BE2C (cell line): ENCODE measurements around the gene KRTAP4-3.
"Not testable (repeated sequence)": the region's sequence is repeated elsewhere in the genome, so short reads cannot be mapped to it uniquely, and the experiment has no call there.

Experiments
- DNase-seq: peaks from one replicate; pipeline ENCODE4 v3.0.0-alpha.2; 2020
- H3K27me3 ChIP-seq: fragments of 250-450 bp; sonication (Bioruptor Pico); 2 replicates; pipeline ENCODE4 v1.5.1; 2020; ENCODE audit warnings: mild to moderate bottlenecking
- H3K36me3 ChIP-seq: fragments of 250-450 bp; sonication (Bioruptor Pico); 2 replicates; pipeline ENCODE4 v1.5.1; 2020; ENCODE audit warnings: mild to moderate bottlenecking
- H3K4me1 ChIP-seq: fragments of 250-450 bp; sonication (Bioruptor Pico); 2 replicates; pipeline ENCODE4 v1.5.1; 2020
- H3K4me3 ChIP-seq: 2 replicates; pipeline ENCODE4 v1.5.1; 2011; ENCODE audit warnings: low read depth, low read length
- H3K9me3 ChIP-seq: fragments of 250-450 bp; sonication (Bioruptor Pico); 2 replicates; pipeline ENCODE4 v1.5.1; 2020
- TF ChIP-seq, protein P1 (sequence below): IDR thresholded peaks from 2 replicates; pipeline ENCODE4 v1.5.1; 2012; ENCODE audit warnings: mild to moderate bottlenecking, low read depth, low read length

KRTAP4-3 gene

DNA sequence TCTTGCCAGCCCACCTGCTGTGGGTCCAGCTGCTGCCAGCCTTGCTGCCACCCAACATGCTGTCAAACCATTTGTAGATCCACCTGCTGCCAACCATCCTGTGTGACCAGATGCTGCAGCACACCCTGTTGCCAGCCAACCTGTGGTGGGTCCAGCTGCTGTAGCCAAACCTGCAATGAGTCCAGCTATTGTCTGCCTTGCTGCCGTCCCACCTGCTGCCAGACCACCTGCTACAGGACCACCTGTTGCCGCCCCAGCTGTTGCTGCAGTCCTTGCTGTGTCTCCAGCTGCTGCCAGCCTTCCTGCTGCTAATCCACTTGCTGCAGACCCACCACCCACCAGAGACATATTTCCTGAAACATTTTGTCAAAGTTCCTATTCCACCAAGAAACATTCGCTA is 22.3 kb upstream of the KRTAP4-3 start:
- H3K9me3 ChIP-seq: no peaks in the 10 kb centered on the region
- DNase-seq: no peak
- no peaks in the 10 kb centered on the region for H3K36me3 ChIP-seq
- no peak overlapping the region for H3K4me3 ChIP-seq
- no peaks in the 10 kb centered on the region for H3K4me1 ChIP-seq
- peaks cover 17% of the 10 kb centered on the region for H3K27me3 ChIP-seq
- TF ChIP-seq, protein P1, sequence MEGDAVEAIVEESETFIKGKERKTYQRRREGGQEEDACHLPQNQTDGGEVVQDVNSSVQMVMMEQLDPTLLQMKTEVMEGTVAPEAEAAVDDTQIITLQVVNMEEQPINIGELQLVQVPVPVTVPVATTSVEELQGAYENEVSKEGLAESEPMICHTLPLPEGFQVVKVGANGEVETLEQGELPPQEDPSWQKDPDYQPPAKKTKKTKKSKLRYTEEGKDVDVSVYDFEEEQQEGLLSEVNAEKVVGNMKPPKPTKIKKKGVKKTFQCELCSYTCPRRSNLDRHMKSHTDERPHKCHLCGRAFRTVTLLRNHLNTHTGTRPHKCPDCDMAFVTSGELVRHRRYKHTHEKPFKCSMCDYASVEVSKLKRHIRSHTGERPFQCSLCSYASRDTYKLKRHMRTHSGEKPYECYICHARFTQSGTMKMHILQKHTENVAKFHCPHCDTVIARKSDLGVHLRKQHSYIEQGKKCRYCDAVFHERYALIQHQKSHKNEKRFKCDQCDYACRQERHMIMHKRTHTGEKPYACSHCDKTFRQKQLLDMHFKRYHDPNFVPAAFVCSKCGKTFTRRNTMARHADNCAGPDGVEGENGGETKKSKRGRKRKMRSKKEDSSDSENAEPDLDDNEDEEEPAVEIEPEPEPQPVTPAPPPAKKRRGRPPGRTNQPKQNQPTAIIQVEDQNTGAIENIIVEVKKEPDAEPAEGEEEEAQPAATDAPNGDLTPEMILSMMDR: no peak

DNA sequence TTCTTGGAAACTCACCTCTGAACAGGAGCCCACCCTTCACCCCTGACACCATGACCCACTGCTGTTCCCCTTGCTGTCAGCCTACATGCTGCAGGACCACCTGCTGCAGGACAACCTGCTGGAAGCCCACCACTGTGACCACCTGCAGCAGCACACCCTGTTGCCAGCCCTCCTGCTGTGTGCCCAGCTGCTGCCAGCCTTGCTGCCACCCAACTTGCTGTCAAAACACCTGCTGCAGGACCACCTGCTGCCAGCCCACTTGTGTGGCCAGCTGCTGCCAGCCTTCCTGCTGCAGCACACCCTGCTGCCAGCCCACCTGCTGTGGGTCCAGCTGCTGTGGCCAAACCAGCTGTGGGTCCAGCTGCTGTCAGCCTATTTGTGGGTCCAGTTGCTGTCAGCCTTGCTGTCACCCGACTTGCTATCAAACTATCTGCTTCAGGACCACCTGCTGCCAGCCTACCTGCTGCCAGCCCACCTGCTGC is 21.9 kb upstream of the KRTAP4-3 start, which contains the start of gene KRTAP9-1:
Gene KRTAP9-1, plus strand, starts transcription at position 51 of the 482 bp plus-strand sequence. Its CDS starts 0 bp downstream, at position 51.
- H3K27me3 ChIP-seq: peaks cover 18% of the 10 kb centered on the region
- H3K4me3 ChIP-seq, H3K9me3 ChIP-seq, H3K4me1 ChIP-seq, DNase-seq, H3K36me3 ChIP-seq: not testable (repeated sequence)

DNA sequence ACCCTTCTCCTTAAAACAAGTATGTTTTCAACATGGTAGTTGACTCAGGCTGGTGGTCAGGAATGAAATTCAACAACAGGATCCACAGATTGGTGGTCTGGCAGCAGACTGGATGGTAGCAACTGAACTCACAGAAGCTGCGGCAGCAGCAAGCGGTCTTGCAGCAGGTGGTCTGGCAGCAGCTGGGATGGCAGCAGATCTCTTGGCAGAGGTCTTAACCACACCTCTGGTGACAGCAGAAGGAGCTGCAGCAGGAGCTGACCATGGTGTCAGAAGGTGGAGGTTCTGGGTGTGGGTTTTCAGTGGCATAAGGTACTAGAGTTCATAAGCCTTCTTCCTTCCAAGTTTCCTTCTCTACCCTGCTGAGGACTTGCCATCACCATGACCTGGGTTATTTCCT is 18.9 kb upstream of the KRTAP4-3 start:
- TF ChIP-seq, protein P1: no peak
- peaks cover 30% of the 10 kb centered on the region for H3K27me3 ChIP-seq
- H3K4me1 ChIP-seq: no peaks in the 10 kb centered on the region
- H3K36me3 ChIP-seq: no peaks in the 10 kb centered on the region
- H3K4me3 ChIP-seq: no peak overlapping the region
- H3K9me3 ChIP-seq: no peaks in the 10 kb centered on the region; the same call in 1 of the 2 replicates
- no peak for DNase-seq

DNA sequence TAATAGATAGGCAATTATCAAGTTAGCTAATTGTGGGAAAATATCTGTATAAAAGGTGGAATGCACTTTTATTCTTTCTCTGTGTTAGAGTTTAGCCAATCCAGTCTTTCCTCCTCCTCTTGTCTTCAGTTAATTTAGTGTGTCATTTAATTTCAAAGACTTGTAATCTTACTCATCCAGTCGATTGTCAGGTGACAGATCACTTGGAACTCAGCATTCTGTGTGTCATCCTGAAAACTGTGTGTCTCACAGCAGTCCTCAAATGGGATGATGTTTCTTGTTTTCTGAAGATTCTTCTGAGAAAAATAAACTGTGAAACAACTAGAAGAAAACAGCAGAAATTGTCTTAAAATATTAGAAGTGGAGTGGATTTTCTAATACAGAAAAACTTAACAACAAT is 17.0 kb upstream of the KRTAP4-3 start:
- H3K9me3 ChIP-seq: no peaks in the 10 kb centered on the region; the same call in 1 of the 2 replicates
- H3K4me3 ChIP-seq: no peak overlapping the region
- TF ChIP-seq, protein P1: no peak
- no peaks in the 10 kb centered on the region for H3K4me1 ChIP-seq
- no peaks in the 10 kb centered on the region for H3K36me3 ChIP-seq
- H3K27me3 ChIP-seq: peaks cover 35% of the 10 kb centered on the region
- DNase-seq: no peak

DNA sequence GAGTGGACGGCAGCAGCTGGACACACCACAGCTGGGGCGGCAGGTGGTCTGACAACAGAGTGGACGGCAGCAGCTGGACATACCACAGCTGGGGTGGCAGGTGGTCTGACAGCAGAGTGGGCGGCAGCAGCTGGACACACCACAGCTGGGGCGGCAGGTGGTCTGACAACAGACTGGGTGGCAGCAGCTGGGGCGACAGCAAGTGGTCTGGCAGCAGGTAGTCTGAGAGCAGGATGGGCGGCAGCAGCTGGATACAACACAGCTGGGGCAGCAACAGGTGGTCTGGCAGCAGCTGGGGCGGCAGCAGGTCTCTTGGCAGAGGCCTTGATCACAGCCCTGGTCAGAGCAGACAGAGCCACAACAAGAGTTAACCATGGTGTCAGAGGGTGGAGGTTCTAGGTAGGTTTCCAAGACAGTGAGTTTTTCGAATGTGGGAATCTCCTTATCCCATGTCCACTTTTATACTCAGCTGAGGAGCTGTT is 16.5 kb upstream of the KRTAP4-3 start, which contains the start of gene KRTAP4-1:
Gene KRTAP4-1, minus strand, starts transcription at position 432 of the 482 bp plus-strand sequence. Its CDS starts 57 bp downstream, at position 375.
- Histone ChIP-seq H3K4me1 (no peaks in the 10 kb centered on the region), H3K36me3 (no peaks in the 10 kb centered on the region), H3K27me3 (peaks cover 35% of the 10 kb centered on the region), H3K9me3 (no peaks in the 10 kb centered on the region; the same call in 1 of the 2 replicates), H3K4me3 (no peak within 1 kb of the TSS)
- TF ChIP-seq, protein P1: no peak
- peak; percentile 16 for DNase-seq

DNA sequence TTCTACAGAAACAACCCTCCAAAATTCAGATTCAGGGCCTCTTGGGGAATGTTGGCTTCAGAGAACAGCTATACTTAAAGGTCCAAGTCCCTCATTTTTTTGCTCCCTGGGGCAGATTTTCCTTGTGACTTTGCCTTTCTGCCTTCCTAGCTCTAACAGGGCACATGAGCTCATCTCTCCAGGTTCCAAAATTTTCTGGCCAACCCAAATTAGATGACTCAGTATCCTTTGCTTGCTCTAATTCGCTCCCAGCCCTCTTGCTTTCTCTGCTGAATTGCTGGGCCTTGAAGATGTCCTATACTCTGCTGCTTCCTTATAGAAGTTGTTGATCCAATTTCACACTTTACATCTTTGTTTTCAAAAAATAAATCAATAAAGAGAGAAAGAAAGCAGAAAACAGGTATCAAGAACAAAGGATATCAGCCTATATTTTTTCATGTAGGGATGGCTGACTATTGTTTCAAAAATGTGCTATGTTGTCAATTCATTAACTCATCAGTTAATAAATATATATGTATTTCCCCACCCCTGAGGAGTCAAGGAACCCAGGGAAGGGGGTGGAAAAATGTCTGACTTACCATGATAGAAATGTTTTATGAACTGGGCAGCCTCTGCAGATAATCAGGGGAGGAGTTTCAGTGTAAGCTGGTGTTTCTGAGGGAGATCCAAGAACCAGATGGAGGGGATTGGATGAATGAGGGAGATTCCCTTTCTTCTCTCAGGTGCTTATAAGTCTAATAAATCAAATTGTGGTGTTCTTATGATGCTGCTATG is 11.0 kb upstream of the KRTAP4-3 start:
- Histone ChIP-seq H3K9me3 (no peaks in the 10 kb centered on the region; the same call in 1 of the 2 replicates), H3K27me3 (peaks cover 42% of the 10 kb centered on the region), H3K4me3 (no peak overlapping the region), H3K36me3 (no peaks in the 10 kb centered on the region), H3K4me1 (no peaks in the 10 kb centered on the region)
- TF ChIP-seq, protein P1: no peak
- no peak for DNase-seq
